HepG2 (cell line): ENCODE data around the gene ALDH7A1. TPM values are rescaled to one million over a fixed set of nuclear protein-coding genes. Genes with fewer than 3 reads are reported as not detected.

Source experiments
- ATAC-seq: fragments of 200-7000 bp; cut with Tn5 transposase; 3 replicates; pipeline ENCODE4 v1.9.1; 2020; ENCODE audit warnings: mild to moderate bottlenecking, moderate library complexity
- BruUV-seq: library from RNA; stranded (reverse); fragments of 400-500 nt; replicated peaks from 2 replicates; lab custom pipeline; 2021; lab: Mats Ljungman, UMichigan
- CTCF ChIA-PET: fragments of 300-600 bp; formaldehyde crosslinking; extraction: SDS; loops from one replicate; lab custom pipeline; 2021; ENCODE audit warnings: low total read pairs, inconsistent platforms, low intra/inter-chr PET ratio; lab: Yijun Ruan, JAX
- POLR2A ChIA-PET: fragments of 350-600 bp; sonication (Branson Sonifier 250); formaldehyde crosslinking; loops from one replicate; lab custom pipeline; 2020; ENCODE audit warnings: antibody characterized with exemption, inconsistent platforms; lab: Yijun Ruan, JAX
- DNase-seq: peaks from one replicate; pipeline ENCODE4 v3.0.0-alpha.2; 2015; ENCODE audit warnings: low spot score
- FAIRE-seq: peaks from 3 replicates; lab custom pipeline; 2011; peaks lifted over from hg19 to GRCh38; lab: Jason Lieb, UNC
- H2AFZ ChIP-seq: one replicate; pipeline ENCODE4 v1.6.1; 2011; ENCODE audit warnings: low read length, inconsistent platforms
- H3K27ac ChIP-seq: fragments of 300-600 bp; 3 replicates; pipeline ENCODE4 v1.8.0; 2011; ENCODE audit warnings: mixed run types, mild to moderate bottlenecking, mixed read lengths, low read length, inconsistent platforms; ENCODE audit not compliant: insufficient read depth; ENCODE audit errors: extremely low read length
- H3K27me3 ChIP-seq, 2 experiments: fragments of 200-600 bp in 1 of 2; 2 replicates in 1 of 2; 3 replicates in 1 of 2; pipeline versions ENCODE4 v1.6.0 to v1.8.0; 2011; ENCODE audit warnings: low read length in 2 of 2, mild to moderate bottlenecking in 2 of 2, moderate library complexity in 2 of 2, inconsistent platforms in 1 of 2; ENCODE audit not compliant: insufficient read depth in 2 of 2, control insufficient read depth in 1 of 2
- H3K36me3 ChIP-seq, 2 experiments: fragments of 200-600 bp in 1 of 2; replicated peaks in 1 of 2; 2 replicates in 1 of 2; 3 replicates in 1 of 2; pipeline versions ENCODE4 v1.5.1 to v1.8.0; 2011; ENCODE audit warnings: low read length in 2 of 2, inconsistent platforms in 1 of 2; ENCODE audit not compliant: insufficient read depth in 2 of 2, control insufficient read depth in 1 of 2
- H3K4me1 ChIP-seq: 2 replicates; pipeline ENCODE4 v1.5.1; 2012; ENCODE audit warnings: low read length, inconsistent platforms; ENCODE audit not compliant: insufficient read depth
- H3K4me2 ChIP-seq: 2 replicates; pipeline ENCODE4 v1.6.0; 2011; ENCODE audit warnings: low read depth, low read length, inconsistent platforms
- H3K4me3 ChIP-seq, 3 experiments: fragments of 200-600 bp in 1 of 3; sonication (generic), shearing (Covaris generic) in 1 of 3; replicated peaks in 1 of 3; 2 replicates each; pipeline ENCODE4 v1.5.1; 2011 to 2016; ENCODE audit warnings: low read length in 3 of 3, inconsistent platforms in 2 of 3, low read depth in 2 of 3, mild to moderate bottlenecking in 2 of 3, control low read depth in 1 of 3, mixed read lengths in 1 of 3; ENCODE audit not compliant: insufficient read depth in 1 of 3
- H3K79me2 ChIP-seq: one replicate; pipeline ENCODE4 v1.6.1; 2011; ENCODE audit warnings: low read length, inconsistent platforms; ENCODE audit not compliant: insufficient read depth
- H3K9ac ChIP-seq: 2 replicates; pipeline ENCODE4 v1.6.0; 2011; ENCODE audit warnings: mild to moderate bottlenecking, low read depth, low read length, inconsistent platforms; ENCODE audit not compliant: insufficient read depth
- H3K9me3 ChIP-seq: 2 replicates; pipeline ENCODE4 v1.5.1; 2012; ENCODE audit warnings: mild to moderate bottlenecking, low read length
- H4K20me1 ChIP-seq: 2 replicates; pipeline ENCODE4 v1.6.0; 2011; ENCODE audit warnings: inconsistent platforms, mild to moderate bottlenecking, low read length, moderate library complexity; ENCODE audit not compliant: insufficient read depth
- HNRNPUL1 ChIP-seq: fragments of 200-400 bp; formaldehyde crosslinking; IDR thresholded peaks from 2 replicates; pipeline ENCODE4 v1.6.1; 2017; ENCODE audit warnings: low read depth, mild to moderate bottlenecking, low read length, moderate library complexity
- MED1 ChIP-seq: sonication (generic); formaldehyde crosslinking; IDR thresholded peaks from 2 replicates; pipeline ENCODE4 v1.4.0; 2020; ENCODE audit warnings: missing genetic modification reagents
- MEIS2 ChIP-seq: sonication (generic); formaldehyde crosslinking; IDR thresholded peaks from 2 replicates; pipeline ENCODE4 v1.9.0; 2021; ENCODE audit warnings: mild to moderate bottlenecking, missing genetic modification reagents
- MXD3 ChIP-seq: IDR thresholded peaks from 2 replicates; pipeline ENCODE4 v1.6.1; 2016; ENCODE audit warnings: mild to moderate bottlenecking, missing biosample characterization, missing genetic modification reagents
- NR3C1 ChIP-seq: sonication (generic); formaldehyde crosslinking; IDR thresholded peaks from 2 replicates; pipeline ENCODE4 v1.4.0; 2020; ENCODE audit warnings: missing genetic modification reagents
- RARA ChIP-seq: IDR thresholded peaks from 2 replicates; pipeline ENCODE4 v1.6.1; 2016; ENCODE audit warnings: missing genetic modification reagents, missing compliant biosample characterization
- RCOR2 ChIP-seq: IDR thresholded peaks from 2 replicates; pipeline ENCODE4 v1.6.1; 2016; ENCODE audit warnings: missing biosample characterization, missing genetic modification reagents
- SP4 ChIP-seq: sonication (generic); formaldehyde crosslinking; IDR thresholded peaks from 2 replicates; pipeline ENCODE4 v1.8.1; 2023; ENCODE audit warnings: mild to moderate bottlenecking, missing genetic modification reagents
- ZMYM3 ChIP-seq: sonication (generic); formaldehyde crosslinking; IDR thresholded peaks from 2 replicates; pipeline ENCODE4 v1.5.1; 2020; ENCODE audit warnings: mild to moderate bottlenecking, missing genetic modification reagents
- ZNF337 ChIP-seq: sonication (generic); formaldehyde crosslinking; IDR thresholded peaks from 2 replicates; pipeline ENCODE4 v1.5.1; 2020; ENCODE audit warnings: missing genetic modification reagents, low read depth, mild to moderate bottlenecking, borderline replicate concordance
- ZNF34 ChIP-seq: sonication (generic); formaldehyde crosslinking; IDR thresholded peaks from 2 replicates; pipeline ENCODE4 v1.4.0; 2020; ENCODE audit warnings: mild to moderate bottlenecking, missing genetic modification reagents, borderline replicate concordance
- ZNF367 ChIP-seq: sonication (generic); formaldehyde crosslinking; IDR thresholded peaks from 2 replicates; pipeline ENCODE4 v1.4.0; 2020; ENCODE audit warnings: missing genetic modification reagents, borderline replicate concordance
- ZNF782 ChIP-seq: sonication (generic); formaldehyde crosslinking; IDR thresholded peaks from 2 replicates; pipeline ENCODE4 v1.4.0; 2020; ENCODE audit warnings: missing genetic modification reagents, mild to moderate bottlenecking, borderline replicate concordance
- in situ Hi-C: cut with HindIII; loops from 2 replicates; pipeline ENCODE4 v1.10.0; 2017; ENCODE audit warnings: low pct_unique_long_range_greater_than_20kb; ENCODE audit not compliant: extremely low pct_ligation_motif_present
- intact Hi-C: fragments of 100-400 bp; cut with micrococcal nuclease; formaldehyde crosslinking; loops from one replicate; pipeline ENCODE4 v1.10.0; 2022; ENCODE audit not compliant: unreplicated experiment
- polyA plus RNA-seq, 8 experiments: library from polyadenylated mRNA; depleted of rRNA in 3 of 8; stranded (reverse) in 7 of 8; unstranded in 1 of 8; fragments of >200 nt; fragmentation: Illumina TruSeq in 4 of 8; extraction: Trizol in 4 of 8; gene quantifications; 2 replicates each; pipeline versions ENCODE4 v1.2.1 to v1.2.3, GENCODE V29; 2011 to 2016; ENCODE audit warnings: low read depth in 4 of 8, missing spikeins in 1 of 8, mixed read lengths in 1 of 8; ENCODE audit not compliant: insufficient read depth in 1 of 8
- total RNA-seq, 5 experiments: library from RNA; depleted of rRNA; stranded (reverse); fragments of >200 nt; fragmentation: Illumina TruSeq; extraction: Trizol; gene quantifications; 2 replicates each; pipeline ENCODE4 v1.2.3, GENCODE V29; 2016; ENCODE audit warnings: low read depth in 1 of 5

The ALDH7A1 gene
- total and polyA plus RNA-seq, 2 of the 13 experiments (the other 11 are each of a cell fraction or from before 2014, with no cell fraction given): 69.0 to 100 TPM

DNA sequence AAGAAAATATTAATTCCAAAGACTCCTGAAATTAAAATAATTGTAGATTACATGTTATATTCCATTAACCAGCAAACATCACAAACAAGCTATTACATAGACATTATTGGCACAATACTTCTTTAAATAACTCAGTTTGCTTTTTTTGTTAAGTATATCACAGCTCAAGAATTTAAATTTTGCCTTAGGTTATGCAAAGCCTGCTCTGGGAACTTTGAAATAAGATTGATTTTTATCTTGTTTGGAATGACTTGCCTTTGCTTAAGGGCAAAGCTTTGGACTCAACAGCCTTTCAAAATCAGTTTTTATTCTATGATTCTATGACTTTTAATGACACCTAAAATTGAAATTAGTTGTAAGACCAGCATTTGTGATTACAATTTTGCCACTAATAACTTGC, 78.2 kb downstream of the ALDH7A1 start:
- Histone ChIP-seq H3K4me1 (peaks cover 9% of the 10 kb centered on the region; the same call in 1 of the 2 replicates), H3K9me3 (no peaks in the 10 kb centered on the region), H3K27me3 (no peaks in the 10 kb centered on the region), H3K79me2 (no peaks in the 10 kb centered on the region), H2AFZ (no peak overlapping the region), H3K4me3 (no peak overlapping the region), H3K4me2 (no peak overlapping the region), H3K9ac (no peak overlapping the region), H3K27ac (no peak overlapping the region), H4K20me1 (no peaks in the 10 kb centered on the region), H3K36me3 (no peaks in the 10 kb centered on the region)
- no TSS peak for BruUV-seq
- no peak for TF ChIP-seq RARA (CRISPR knock-in tag)
- TF ChIP-seq MEIS2: no peak
- no peak for TF ChIP-seq NR3C1 (CRISPR knock-in tag)
- TF ChIP-seq MED1 (CRISPR knock-in tag): no peak
- no peak for TF ChIP-seq MXD3 (CRISPR knock-in tag)
- TF ChIP-seq ZNF337 (CRISPR knock-in tag): no peak
- TF ChIP-seq ZNF34 (CRISPR knock-in tag): no peak
- TF ChIP-seq ZNF367 (CRISPR knock-in tag): no peak
- no peak for TF ChIP-seq HNRNPUL1
- no peak for TF ChIP-seq ZMYM3 (CRISPR knock-in tag)
- no peak for TF ChIP-seq SP4
- TF ChIP-seq RCOR2 (CRISPR knock-in tag): no peak
- no peak for TF ChIP-seq ZNF782
- intact Hi-C loops (no loop called here), in situ Hi-C loops (no loop called here)
- DNase-seq (no peak), FAIRE-seq (no peak), ATAC-seq (no peak)
- ChIA-PET POLR2A (no interaction called here), CTCF (no interaction called here)
